Heart left ventricle (tissue), 16 donors: Measurements from ENCODE around the gene TP53TG5. TPM values are rescaled to one million over a fixed set of nuclear protein-coding genes. Genes with fewer than 3 reads are reported as not detected.
A peak's percentile ranks its signal among the peaks of the same experiment; 100 is the strongest.

ENCODE experiments used
- ATAC-seq, 4 donors: fragments of 200-7000 bp; cut with Tn5 transposase; one replicate each; pipeline ENCODE4 v1.9.1; 2020 to 2022; ENCODE audit warnings: moderate library complexity in 4 of 4, mild to moderate bottlenecking in 3 of 4, moderate number of reproducible peaks in 1 of 4
- DNase-seq, 5 donors: peaks; one replicate each; pipeline ENCODE4 v3.0.0-alpha.2; 2020
- H3K27ac ChIP-seq, 12 donors: fragments of 200-600 bp; sonication (generic) in 4 of 12; one replicate each; pipeline versions ENCODE4 v1.5.0 to v1.8.0; 2016 to 2022; ENCODE audit warnings: mild to moderate bottlenecking in 2 of 12
- H3K27me3 ChIP-seq, 9 donors: fragments of 200-600 bp; sonication (generic) in 2 of 9; one replicate each; pipeline versions ENCODE4 v1.5.1 to v1.8.0; 2016 to 2022; ENCODE audit warnings: mild to moderate bottlenecking in 3 of 9
- H3K36me3 ChIP-seq, 9 donors: fragments of 200-600 bp; sonication (generic) in 2 of 9; one replicate each; pipeline versions ENCODE4 v1.5.0 to v1.8.0; 2018 to 2022; ENCODE audit warnings: mild to moderate bottlenecking in 2 of 9
- H3K4me1 ChIP-seq, 12 donors: fragments of 200-600 bp; sonication (generic) in 4 of 12; one replicate each; pipeline versions ENCODE4 v1.5.0 to v1.8.0; 2016 to 2022; ENCODE audit warnings: mild to moderate bottlenecking in 3 of 12
- H3K4me3 ChIP-seq, 12 donors: fragments of 200-600 bp; sonication (generic) in 4 of 12; one replicate each; pipeline versions ENCODE4 v1.5.0 to v1.8.0; 2017 to 2022; ENCODE audit warnings: mild to moderate bottlenecking in 9 of 12, moderate library complexity in 4 of 12
- H3K9me3 ChIP-seq, 12 donors: fragments of 200-600 bp; sonication (generic) in 4 of 12; one replicate each; pipeline versions ENCODE4 v1.5.0 to v1.8.0; 2016 to 2022; ENCODE audit warnings: mild to moderate bottlenecking in 1 of 12
- CTCF ChIP-seq, 12 donors: fragments of 200-600 bp; sonication (generic) in 4 of 12; IDR thresholded peaks; one replicate each; pipeline versions ENCODE4 v1.5.0 to v1.8.0; 2018 to 2022; ENCODE audit warnings: antibody characterized with exemption in 12 of 12, mild to moderate bottlenecking in 5 of 12
- POLR2A ChIP-seq, 2 donors: fragments of 450-650 bp; IDR thresholded peaks; one replicate each; pipeline ENCODE4 v1.6.1; 2017; ENCODE audit warnings: antibody characterized with exemption in 2 of 2, mild to moderate bottlenecking in 2 of 2, moderate library complexity in 2 of 2
- WGBS, 4 donors: extraction: QIAGEN DNeasy Blood & Tissue Kit in 2 of 4; methylation state at CpG; one replicate each; pipeline versions ENCODE4 v1.1.5 to v1.1.7; 2013 to 2018; 5-methylcytosine and 5-hydroxymethylcytosine counted together
- intact Hi-C, 10 donors: fragments of 100-400 bp; cut with DNase I; formaldehyde crosslinking; loops; one replicate each; pipeline versions ENCODE4 v1.11.1 to v1.14.2; 2022
- microRNA-seq, 4 donors: library from miRNA; unstranded; fragments of <30 nt; microRNA quantifications; one replicate each; pipeline versions ENCODE4 to v1.2.0, GENCODE V29; 2017 to 2020
- polyA plus RNA-seq, 2 donors: library from polyadenylated mRNA; stranded (reverse); fragments of 200-250 nt; gene quantifications; one replicate each; pipeline ENCODE4 v1.2.3, GENCODE V29; 2013
- total RNA-seq, 9 donors: library from RNA; depleted of rRNA in 2 of 9; stranded (reverse); fragments of >200 nt in 2 of 9; fragmentation: NEBNext Ultra II Directional in 3 of 9; extraction: Animal tissue kit (Norgen Biotek cat#: 25700) in 3 of 9; gene quantifications; one replicate each; pipeline versions ENCODE4 v1.1.0 to v1.2.4, GENCODE V29; 2016 to 2023
- donor health status: ischemic (EF 13 %, LVEDD 7.1; RV severe dilation, severe dysfunction).
- donor health status: healthy with polysubstance abuse.
- donor health status: DM: no; HTN: yes; CAD: no.
- donor health status: DM: no; HTN: no; CAD: no.
- donor health status: ischemic (EF 25% LVEDD 6.9; RV normal size, moderate dysfunction).
- donor health status: ischemic (EF 25% LVEDD 5.7; RV mildly dilated, moderate dysfunction).
- donor health status: healthy.
- donor health status: DM: yes; HTN: yes; CAD: no.
- donor health status: ischemic (EF 35%, LVEDD 5.7; RV mildly dilated, moderate dysfunction).
- donor health status: nonischemic (EF 11% LVEDD 7.7; RV severe dilation, severe dysfunction).
- donor health status: DM: yes; HTN: yes; CAD: no.
- donor health status: PGD.
- donor health status: ischemic (EF 29% LVEDD 5.4; RV normal size, mild dysfunction).
- donor health status: nonischemic (EF 23%, LVEDD 6.1; RV moderate dilation, normal function).

TP53TG5 gene
- total and polyA plus RNA-seq, 11 donors = 0.32 to 3.2 (median 0.76) TPM; not detected in 2

- intact Hi-C loops = loop anchor here in 7 of 10 donors (2.0 to 5.0 kb wide), 6 partner anchors 39 to 449 kb away; partner anchors contain the start of gene SYS1 (in 1 of the 7)
Measured at GRCh38 chr20:45323731-45324130, 54.4 kb downstream of the TP53TG5 start.

GRCh38 chr20:45322952-45323383, 55.2 kb downstream of the TP53TG5 start:
- Histone ChIP-seq H3K4me3 (no peak overlapping the region), H3K4me1 (peaks cover 0 to 22% (median 0%) of the 10 kb centered on the region in 12 donors), H3K9me3 (no peaks in the 10 kb centered on the region), H3K27ac (peak overlapping the region in 2 of 12 donors; percentile 41 to 42), H3K36me3 (peaks cover 0 to 34% (median 19%) of the 10 kb centered on the region in 9 donors), H3K27me3 (peaks cover 0 to 2% (median 0%) of the 10 kb centered on the region in 9 donors)
- peak in 4 of 5 donors; percentile 63 to 80 (median 74) for DNase-seq
- intact Hi-C loops = loop anchor here in 7 of 10 donors (2.0 to 5.0 kb wide), 6 partner anchors 39 to 449 kb away; partner anchors contain the start of gene SYS1 (in 1 of the 7)
- 33 to 46% (median 36%) methylated on average over 7 of the region's 7 CpGs for WGBS, 4 donors
- TF ChIP-seq CTCF (IDR thresholded peaks at IDR 0.05) (peak; percentile 17 to 63 (median 46)), POLR2A (IDR thresholded peaks at IDR 0.05) (no peak)
- peak; percentile 77 to 82 (median 80) for ATAC-seq

More at GRCh38 chr20:45323731-45324130, 54.4 kb downstream of the TP53TG5 start:
- DNase-seq (no peak), ATAC-seq (no peak)
- Histone ChIP-seq H3K27ac (peak overlapping the region in 3 of 12 donors; percentile 1 to 43 (median 42)), H3K36me3 (peaks cover 0 to 42% (median 26%) of the 10 kb centered on the region in 9 donors), H3K4me3 (no peak overlapping the region), H3K4me1 (peaks cover 0 to 22% (median 0%) of the 10 kb centered on the region in 12 donors), H3K9me3 (no peaks in the 10 kb centered on the region), H3K27me3 (no peaks in the 10 kb centered on the region)
- TF ChIP-seq POLR2A (IDR thresholded peaks at IDR 0.05) (no peak), CTCF (IDR thresholded peaks at IDR 0.05) (no peak)

Small RNA genes lying within 50 kb of the gene (microRNA-seq; reads per million reads assigned to microRNA genes)
- gene MIR6812 = 0 to 0.60 (median 0.33) reads per million in 4 donors

Other genes with a start within 250 kb of the TP53TG5 start
- under 1 TPM in 2 of 9 donors, not detected in 7; 0.55 to 0.97 TPM for gene PI3, start 203.4 kb downstream of the TP53TG5 start, total RNA-seq
- gene PI3, start 203.4 kb downstream of the TP53TG5 start, polyA plus RNA-seq = under 1 TPM in 1 of 2 donors, not detected in 1; 0.47 TPM
- not detected for gene SEMG1, start 171.3 kb downstream of the TP53TG5 start, total RNA-seq
- gene SEMG1, start 171.3 kb downstream of the TP53TG5 start, polyA plus RNA-seq = not detected
- not detected for gene SEMG2, start 157.0 kb downstream of the TP53TG5 start, total RNA-seq
- not detected for gene SEMG2, start 157.0 kb downstream of the TP53TG5 start, polyA plus RNA-seq
- 100 to 1,000 TPM in 1 of 9 donors, 1 to 10 TPM in 3, under 1 TPM in 3, not detected in 2; 0.37 to 187 (median 1.8) TPM for gene SLPI, start 123.8 kb downstream of the TP53TG5 start, total RNA-seq
- 1 to 10 TPM; 1.1 to 1.5 TPM for gene SLPI, start 123.8 kb downstream of the TP53TG5 start, polyA plus RNA-seq
- not detected for gene RBPJL, start 71.5 kb downstream of the TP53TG5 start, total RNA-seq
- not detected for gene RBPJL, start 71.5 kb downstream of the TP53TG5 start, polyA plus RNA-seq
- not detected for gene MATN4, start 70.0 kb downstream of the TP53TG5 start, total RNA-seq
- gene MATN4, start 70.0 kb downstream of the TP53TG5 start, polyA plus RNA-seq = not detected
- gene SDC4, start 29.9 kb downstream of the TP53TG5 start, total RNA-seq = 100 to 1,000 TPM in 2 of 9 donors, 10 to 100 TPM in 7; 62.1 to 140 (median 94.1) TPM
- 100 to 1,000 TPM in 1 of 2 donors, 10 to 100 TPM in 1; 44.3 to 139 TPM for gene SDC4, start 29.9 kb downstream of the TP53TG5 start, polyA plus RNA-seq
- 10 to 100 TPM; 16.4 to 54.0 (median 23.0) TPM for gene SYS1, start 15.2 kb downstream of the TP53TG5 start, total RNA-seq
- gene SYS1, start 15.2 kb downstream of the TP53TG5 start, polyA plus RNA-seq = 10 to 100 TPM; 12.6 to 68.8 TPM
- gene DBNDD2, start 30.0 kb upstream of the TP53TG5 start, total RNA-seq = 100 to 1,000 TPM; 209 to 395 (median 346) TPM
- gene DBNDD2, start 30.0 kb upstream of the TP53TG5 start, polyA plus RNA-seq = 100 to 1,000 TPM; 331 to 423 TPM
- 100 to 1,000 TPM; 124 to 224 (median 165) TPM for gene PIGT, start 37.8 kb upstream of the TP53TG5 start, total RNA-seq
- 100 to 1,000 TPM; 106 to 175 TPM for gene PIGT, start 37.8 kb upstream of the TP53TG5 start, polyA plus RNA-seq
- gene WFDC2, start 91.4 kb upstream of the TP53TG5 start, total RNA-seq = 1 to 10 TPM in 1 of 9 donors, under 1 TPM in 1, not detected in 7; 0.77 to 4.7 TPM
- gene WFDC2, start 91.4 kb upstream of the TP53TG5 start, polyA plus RNA-seq = under 1 TPM in 1 of 2 donors, not detected in 1; 0.51 TPM
- not detected for gene SPINT3, start 137.3 kb upstream of the TP53TG5 start, total RNA-seq
- gene SPINT3, start 137.3 kb upstream of the TP53TG5 start, polyA plus RNA-seq = not detected
- not detected for gene WFDC6, start 161.2 kb upstream of the TP53TG5 start, total RNA-seq
- gene WFDC6, start 161.2 kb upstream of the TP53TG5 start, polyA plus RNA-seq = not detected
- under 1 TPM in 1 of 9 donors, not detected in 8; 0.20 TPM for gene EPPIN, start 169.1 kb upstream of the TP53TG5 start, total RNA-seq
- gene EPPIN, start 169.1 kb upstream of the TP53TG5 start, polyA plus RNA-seq = not detected
- gene WFDC8, start 201.0 kb upstream of the TP53TG5 start, total RNA-seq = not detected
- not detected for gene WFDC8, start 201.0 kb upstream of the TP53TG5 start, polyA plus RNA-seq